ENCODE data around the gene RHOBTB3.

- TF ChIP-seq CTCF (IDR thresholded peaks at IDR 0.05; ENCODE audit: low read depth, low read length, missing input control) (no peak), EGR1 (IDR thresholded peaks at IDR 0.05; ENCODE audit: low read depth in 2 of 2) (no peak), MAX (IDR thresholded peaks at IDR 0.05) (no peak), GABPA (IDR thresholded peaks at IDR 0.05 in 1 of 2, conservative IDR thresholded peaks at IDR 0.05 in 1 of 2) (no peak), RAD21 (IDR thresholded peaks at IDR 0.05) (no peak), REST (IDR thresholded peaks at IDR 0.05) (no peak), SP1 (IDR thresholded peaks at IDR 0.05) (no peak)
Measured at GRCh38 chr5:95720094-95720786, 10.9 kb upstream of the RHOBTB3 start.
